Activated naive CD8-positive, alpha-beta T cell treated with anti-CD3 and anti-CD28 coated beads for 36 hours (primary cell): Measurements from ENCODE around the gene MRTFA. TPM values are rescaled to one million over a fixed set of nuclear protein-coding genes. Genes with fewer than 3 reads are reported as not detected.
"Not testable (repeated sequence)": the region's sequence is repeated elsewhere in the genome, so short reads cannot be mapped to it uniquely, and the experiment has no call there.

ENCODE experiments used
- DNase-seq: peaks from one replicate; pipeline ENCODE4 v3.0.0; 2021
- H3K27ac Mint-ChIP-seq: one replicate; pipeline ENCODE4 v1.8.0; 2022; ENCODE audit warnings: mild to moderate bottlenecking, moderate library complexity, mixed read lengths
- H3K27me3 Mint-ChIP-seq: one replicate; pipeline ENCODE4 v1.8.0; 2022; ENCODE audit warnings: mild to moderate bottlenecking, mixed read lengths
- H3K36me3 Mint-ChIP-seq: one replicate; pipeline ENCODE4 v1.8.0; 2021; ENCODE audit warnings: mild to moderate bottlenecking, mixed read lengths
- H3K4me1 Mint-ChIP-seq: one replicate; pipeline ENCODE4 v1.8.0; 2021; ENCODE audit warnings: mixed read lengths
- H3K4me3 Mint-ChIP-seq: one replicate; pipeline ENCODE4 v1.8.0; 2022; ENCODE audit warnings: mild to moderate bottlenecking, moderate library complexity, mixed read lengths
- H3K9me3 Mint-ChIP-seq: one replicate; pipeline ENCODE4 v1.8.0; 2022; ENCODE audit warnings: mixed read lengths
- total RNA-seq, 2 experiments: library from RNA; stranded (reverse); gene quantifications; one replicate each; pipeline ENCODE4 v1.2.3, GENCODE V29; 2021

The MRTFA gene
- total RNA-seq, 2 experiments from 2014 or later = 35.3 to 37.6 TPM

GRCh38 chr22:40645579-40646197 lies 9.2 kb upstream of the MRTFA start:
- Mint-ChIP-seq H3K36me3 (no peaks in the 10 kb centered on the region), H3K4me1 (peaks cover 6% of the 10 kb centered on the region), H3K4me3 (no peak overlapping the region), H3K27ac (no peak overlapping the region), H3K9me3 (no peaks in the 10 kb centered on the region), H3K27me3 (no peaks in the 10 kb centered on the region)
- DNase-seq = no peak

DNA sequence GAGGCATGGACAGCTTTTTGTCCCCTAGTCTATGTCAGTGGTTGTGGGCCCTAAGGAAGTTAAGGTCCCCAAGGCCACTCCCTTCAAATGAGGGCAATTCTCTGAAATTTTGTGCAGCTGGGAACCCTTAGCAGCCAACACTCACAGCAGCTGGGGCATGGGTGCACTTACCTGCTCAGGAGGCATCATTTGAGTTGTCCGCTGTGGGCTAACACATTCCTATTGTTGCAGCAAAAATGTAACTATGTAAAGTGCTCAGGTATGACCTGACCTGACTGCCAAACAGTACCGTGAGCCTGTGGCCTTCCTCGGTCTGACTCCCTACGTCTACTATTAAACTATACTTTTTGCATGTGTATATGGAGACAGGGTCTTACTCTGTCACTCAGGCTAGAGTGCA lies 5.8 kb upstream of the MRTFA start:
- H3K4me1 Mint-ChIP-seq = peaks cover 10% of the 10 kb centered on the region

DNA sequence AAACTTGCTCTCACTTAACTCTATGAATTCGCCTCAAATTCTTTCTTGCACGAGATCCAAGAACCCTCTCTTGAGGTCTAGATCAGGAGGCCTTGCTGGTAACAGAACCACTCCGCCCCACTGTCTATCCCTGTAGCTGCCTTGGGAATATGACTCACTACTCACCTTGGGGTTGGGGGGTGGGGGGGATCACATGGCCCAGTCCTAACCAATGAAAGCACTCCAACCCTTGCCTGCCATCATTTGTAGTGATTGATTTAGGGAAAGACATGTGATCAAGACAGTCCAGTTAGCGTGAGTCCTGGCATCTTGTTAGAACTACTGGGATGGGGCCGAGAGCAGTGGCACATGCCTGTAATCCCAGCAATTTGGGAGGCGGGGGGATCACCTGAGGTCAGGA lies 4.8 kb upstream of the MRTFA start:
- no peaks in the 10 kb centered on the region for H3K27me3 Mint-ChIP-seq
- H3K27ac Mint-ChIP-seq = no peak overlapping the region
- H3K4me1 Mint-ChIP-seq = peaks cover 9% of the 10 kb centered on the region
- H3K9me3 Mint-ChIP-seq = no peaks in the 10 kb centered on the region
- DNase-seq = no peak
- no peak overlapping the region for H3K4me3 Mint-ChIP-seq
- no peaks in the 10 kb centered on the region for H3K36me3 Mint-ChIP-seq

More for the DNA sequence above, 5.8 kb upstream of the MRTFA start:
- Mint-ChIP-seq H3K27ac (no peak overlapping the region), H3K36me3 (no peaks in the 10 kb centered on the region), H3K27me3 (no peaks in the 10 kb centered on the region), H3K9me3 (no peaks in the 10 kb centered on the region), H3K4me3 (no peak overlapping the region)
- no peak for DNase-seq

- Mint-ChIP-seq H3K36me3 (no peaks in the 10 kb centered on the region), H3K9me3 (no peaks in the 10 kb centered on the region), H3K27ac (no peak overlapping the region), H3K27me3 (no peaks in the 10 kb centered on the region), H3K4me1 (peaks cover 25% of the 10 kb centered on the region), H3K4me3 (no peak overlapping the region)
- DNase-seq = no peak
These were observed 1.7 kb upstream of the MRTFA start for GRCh38 chr22:40638261-40638660.

DNA sequence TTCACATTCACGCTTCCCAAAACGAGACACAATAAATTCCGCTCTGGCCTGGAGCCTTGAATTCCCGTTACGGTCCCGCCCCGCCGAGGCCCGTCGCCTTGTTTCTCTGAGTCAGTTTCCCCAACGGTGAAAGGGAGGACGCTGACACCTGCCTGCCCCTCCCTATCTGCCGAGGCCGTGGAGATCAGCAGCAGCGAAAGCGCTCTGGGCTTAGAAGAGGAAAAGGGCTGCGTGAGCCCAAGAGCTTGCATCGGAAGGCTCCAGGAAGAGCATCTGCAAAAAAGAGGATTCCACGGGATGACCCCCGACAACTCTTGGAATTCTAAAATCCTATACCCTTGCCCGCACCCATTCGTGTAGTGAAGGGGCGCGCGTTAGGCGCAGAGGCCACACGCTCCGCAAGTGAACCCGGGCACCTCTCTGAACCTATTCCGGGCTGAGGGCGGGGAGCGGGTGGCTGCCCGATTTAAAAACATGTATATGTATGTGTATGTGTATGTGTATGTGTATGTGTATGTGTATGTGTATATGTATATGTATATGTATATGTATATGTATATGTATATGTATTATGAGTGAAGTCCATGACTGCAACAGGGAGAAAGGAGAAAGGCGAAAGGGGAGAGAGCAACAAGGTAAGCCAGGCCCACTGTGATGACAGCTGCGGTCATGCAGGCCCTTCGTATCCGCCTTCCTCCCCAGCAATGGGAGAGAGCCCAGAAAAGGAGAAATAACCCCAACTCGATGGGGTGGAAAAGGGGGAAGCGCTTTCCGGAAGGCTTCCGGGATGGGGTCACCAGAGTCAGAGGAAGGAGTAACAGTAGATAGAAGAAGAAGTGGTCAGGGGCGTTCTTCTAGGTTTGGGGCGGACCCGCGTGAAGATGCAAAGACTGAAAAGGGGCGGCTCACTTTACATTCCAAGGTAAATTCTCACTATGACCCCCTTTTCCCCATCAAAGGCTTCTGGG lies 948 bp upstream of the MRTFA start:
- H3K27me3 Mint-ChIP-seq = no peaks in the 10 kb centered on the region
- no peaks in the 10 kb centered on the region for H3K9me3 Mint-ChIP-seq
- H3K36me3 Mint-ChIP-seq = no peaks in the 10 kb centered on the region
- DNase-seq = peak; percentile 57
- peaks cover 29% of the 10 kb centered on the region for H3K4me1 Mint-ChIP-seq
- H3K27ac Mint-ChIP-seq = peak overlapping the region; percentile 93
- peak overlapping the region; percentile 93 for H3K4me3 Mint-ChIP-seq

GRCh38 chr22:40635940-40636379 lies 559 bp downstream of the MRTFA start:
- no peak for DNase-seq
- no peaks in the 10 kb centered on the region for H3K27me3 Mint-ChIP-seq
- H3K36me3 Mint-ChIP-seq = no peaks in the 10 kb centered on the region
- peak overlapping the region; percentile 93 for H3K4me3 Mint-ChIP-seq
- no peaks in the 10 kb centered on the region for H3K9me3 Mint-ChIP-seq
- H3K27ac Mint-ChIP-seq = peak overlapping the region; percentile 58
- peaks cover 37% of the 10 kb centered on the region for H3K4me1 Mint-ChIP-seq

- Mint-ChIP-seq H3K9me3 (no peaks in the 10 kb centered on the region), H3K27me3 (no peaks in the 10 kb centered on the region), H3K36me3 (no peaks in the 10 kb centered on the region), H3K27ac (no peak overlapping the region), H3K4me1 (peaks cover 39% of the 10 kb centered on the region), H3K4me3 (peak overlapping the region; percentile 87)
- DNase-seq = no peak
These were observed 1.2 kb downstream of the MRTFA start for GRCh38 chr22:40635043-40635939.

GRCh38 chr22:40634119-40634903 lies 2.2 kb downstream of the MRTFA start:
- no peak for DNase-seq
- no peak overlapping the region for H3K27ac Mint-ChIP-seq
- H3K9me3 Mint-ChIP-seq = no peaks in the 10 kb centered on the region
- H3K4me3 Mint-ChIP-seq = no peak overlapping the region
- no peaks in the 10 kb centered on the region for H3K27me3 Mint-ChIP-seq
- no peaks in the 10 kb centered on the region for H3K36me3 Mint-ChIP-seq
- peaks cover 40% of the 10 kb centered on the region for H3K4me1 Mint-ChIP-seq

GRCh38 chr22:40633036-40633435 lies 3.5 kb downstream of the MRTFA start:
- Mint-ChIP-seq H3K36me3 (no peaks in the 10 kb centered on the region), H3K9me3 (no peaks in the 10 kb centered on the region), H3K27ac (no peak overlapping the region), H3K4me1 (peaks cover 50% of the 10 kb centered on the region), H3K27me3 (no peaks in the 10 kb centered on the region), H3K4me3 (no peak overlapping the region)
- no peak for DNase-seq

- H3K4me3 Mint-ChIP-seq = no peak overlapping the region
- no peaks in the 10 kb centered on the region for H3K36me3 Mint-ChIP-seq
- no peak for DNase-seq
- H3K27me3 Mint-ChIP-seq = no peaks in the 10 kb centered on the region
- peak overlapping the region; percentile 21 for H3K27ac Mint-ChIP-seq
- peaks cover 56% of the 10 kb centered on the region for H3K4me1 Mint-ChIP-seq
- no peaks in the 10 kb centered on the region for H3K9me3 Mint-ChIP-seq
These were observed 4.6 kb downstream of the MRTFA start for GRCh38 chr22:40631925-40632324.

- Mint-ChIP-seq H3K27me3 (no peaks in the 10 kb centered on the region), H3K4me1 (peaks cover 43% of the 10 kb centered on the region), H3K9me3 (no peaks in the 10 kb centered on the region), H3K4me3 (no peak overlapping the region), H3K36me3 (no peaks in the 10 kb centered on the region), H3K27ac (peak overlapping the region; percentile 40)
- DNase-seq = no peak
These were observed 8.0 kb downstream of the MRTFA start for GRCh38 chr22:40628354-40629042.

DNA sequence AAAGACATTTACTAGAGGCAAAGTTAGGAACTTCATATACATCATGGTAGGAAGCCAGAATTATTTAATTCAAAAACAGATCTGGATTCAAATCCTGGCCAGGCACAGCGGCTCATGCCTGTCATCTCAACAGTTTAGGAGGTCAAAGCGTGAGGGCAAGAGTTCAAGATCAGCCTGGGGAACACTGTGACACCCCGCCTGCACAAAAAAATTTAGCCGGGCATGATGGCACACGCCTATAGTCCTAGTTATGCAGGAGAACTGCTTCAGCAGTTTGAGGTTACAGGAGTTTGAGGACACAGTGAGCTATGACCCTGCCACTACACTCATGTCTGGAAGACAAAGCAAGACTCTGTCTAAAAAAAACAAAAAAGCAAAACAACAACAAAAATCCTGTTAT lies 8.9 kb downstream of the MRTFA start:
- no peak for DNase-seq
- H3K27ac Mint-ChIP-seq = no peak overlapping the region
- peaks cover 38% of the 10 kb centered on the region for H3K4me1 Mint-ChIP-seq
- no peaks in the 10 kb centered on the region for H3K9me3 Mint-ChIP-seq
- no peaks in the 10 kb centered on the region for H3K27me3 Mint-ChIP-seq
- peaks cover 5% of the 10 kb centered on the region for H3K36me3 Mint-ChIP-seq
- H3K4me3 Mint-ChIP-seq = no peak overlapping the region

DNA sequence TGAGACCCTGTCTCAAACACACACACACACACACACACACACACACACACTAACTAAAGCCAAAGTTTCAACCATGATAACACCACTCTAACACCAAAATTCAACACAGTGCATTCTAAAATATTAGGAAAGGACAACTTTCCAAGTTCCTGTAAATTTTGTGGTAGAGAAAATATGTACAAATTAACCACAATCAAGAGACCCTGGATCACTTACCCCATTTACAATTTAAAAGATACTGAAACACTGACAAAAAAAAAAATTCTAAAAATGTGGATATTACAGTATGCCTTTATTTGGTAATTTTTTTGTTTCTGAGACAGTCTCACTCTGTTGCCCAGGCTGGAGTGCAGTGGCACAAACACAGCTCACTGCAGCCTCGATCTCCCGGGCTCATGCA lies 9.7 kb downstream of the MRTFA start:
- Mint-ChIP-seq H3K27me3 (no peaks in the 10 kb centered on the region), H3K9me3 (peaks cover 3% of the 10 kb centered on the region), H3K4me3 (no peak overlapping the region), H3K36me3 (peaks cover 9% of the 10 kb centered on the region), H3K27ac (no peak overlapping the region), H3K4me1 (peaks cover 38% of the 10 kb centered on the region)
- no peak for DNase-seq

DNA sequence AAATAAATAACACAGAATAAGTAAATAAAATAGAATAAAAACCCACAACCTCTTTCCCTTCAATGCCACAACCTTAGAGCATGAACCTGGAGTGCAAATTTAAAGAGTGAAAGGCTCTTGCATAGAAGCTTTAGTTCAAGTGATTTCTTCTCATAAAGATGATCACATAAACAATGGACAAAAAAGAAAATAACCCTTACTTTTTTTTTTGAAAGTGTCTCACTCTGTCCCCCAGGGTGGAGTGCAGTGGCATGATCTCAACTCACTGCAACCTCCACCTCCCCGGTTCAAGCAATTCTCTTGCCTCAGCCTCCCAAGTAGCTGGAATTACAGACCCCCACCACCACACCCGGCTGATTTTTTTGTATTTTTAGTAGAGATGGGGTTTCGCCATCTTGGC lies 10.7 kb downstream of the MRTFA start:
- not testable (repeated sequence) for H3K27me3 Mint-ChIP-seq, DNase-seq, H3K27ac Mint-ChIP-seq, H3K4me3 Mint-ChIP-seq
- Mint-ChIP-seq H3K9me3 (peaks cover 10% of the 10 kb centered on the region), H3K4me1 (peaks cover 31% of the 10 kb centered on the region), H3K36me3 (peaks cover 18% of the 10 kb centered on the region)
